ENCODE measurements around the gene CASZ1. TPM values are rescaled to one million over a fixed set of nuclear protein-coding genes. Genes with fewer than 3 reads are reported as not detected.

The CASZ1 gene
- total and polyA plus RNA-seq, 9 of the 15 experiments (the other 6 are each of a cell fraction or from before 2014, with no cell fraction given) = 0.01 to 4.0 (median 0.76) TPM; not detected in 1

DNA sequence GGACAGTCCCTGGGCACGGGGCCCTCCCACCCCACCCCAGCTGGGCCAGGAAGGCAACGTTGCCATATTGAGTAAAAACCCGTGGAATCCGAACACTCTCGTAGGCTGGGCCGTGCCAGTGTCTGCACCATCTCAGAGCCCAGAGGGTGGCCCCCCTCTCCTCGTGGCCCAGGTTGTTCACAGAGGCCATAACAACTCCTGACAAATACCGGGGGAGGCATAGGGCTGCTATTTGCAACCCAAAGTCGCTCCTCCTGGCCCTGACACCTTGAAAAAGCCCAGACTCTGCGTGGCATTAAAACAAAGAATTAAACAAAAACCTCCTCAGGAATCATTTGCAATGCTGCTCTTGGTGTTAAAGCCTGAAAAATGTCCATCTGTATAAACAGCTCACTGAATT is 141.4 kb downstream of the CASZ1 start:
- Histone ChIP-seq H3K79me2 (ENCODE audit: control insufficient read depth, insufficient read depth, low read length) (no peaks in the 10 kb centered on the region), H3K27me3 (ENCODE audit: control insufficient read depth in 2 of 2, insufficient read depth in 2 of 2, low read length in 2 of 2) (peaks cover 51 to 87% of the 10 kb centered on the region in 2 experiments), H4K20me1 (replicated peaks; ENCODE audit: control insufficient read depth, insufficient read depth, low read length) (peaks cover 24% of the 10 kb centered on the region), H3K9me1 (ENCODE audit: control insufficient read depth, insufficient read depth, low read length) (no peaks in the 10 kb centered on the region), H3K36me3 (ENCODE audit: control insufficient read depth, insufficient read depth, low read length) (no peaks in the 10 kb centered on the region), H3K4me2 (ENCODE audit: insufficient read depth, low read length) (no peak overlapping the region), H3K4me1 (replicated peaks in 1 of 2; ENCODE audit: control insufficient read depth in 2 of 2, insufficient read depth in 2 of 2, low read length in 2 of 2) (peaks cover 0 to 69% of the 10 kb centered on the region in 2 experiments; a peak in 2 of 5 replicates), H2AFZ (ENCODE audit: low read depth, low read length) (no peak overlapping the region), H3K27ac (ENCODE audit: extremely low read depth, low read depth, low read length) (no peak overlapping the region), H3K4me3 (no peak overlapping the region), H3K9me3 (replicated peaks; ENCODE audit: control insufficient read depth, insufficient read depth, low read depth, low read length) (no peaks in the 10 kb centered on the region), H3K9ac (ENCODE audit: insufficient read depth in 1 of 2, low read depth in 2 of 2, low read length in 2 of 2) (no peak overlapping the region)
- FAIRE-seq = no peak
- no TSS peak for BruUV-seq (replicated peaks)
- WGBS (ENCODE audit: insufficient coverage, low coverage, missing lambda C conversion rate) = 4% methylated on average over 10 of the region's 10 CpGs
- ChIA-PET CTCF (ENCODE audit: low intra/inter-chr PET ratio) (no interaction called here), POLR2A (interaction anchor here (0.6 kb wide), 1 partner anchor 398 kb away, joined by 3 read pairs; no protein-coding TSS in a partner anchor)
- in situ Hi-C loops (cut with MboI) (no loop called here), intact Hi-C loops (cut with micrococcal nuclease) (no loop called here)
- DNase-seq (ENCODE audit: extremely low read depth in 1 of 4, low spot score in 3 of 4) = no peak
- TF ChIP-seq, protein P1, sequence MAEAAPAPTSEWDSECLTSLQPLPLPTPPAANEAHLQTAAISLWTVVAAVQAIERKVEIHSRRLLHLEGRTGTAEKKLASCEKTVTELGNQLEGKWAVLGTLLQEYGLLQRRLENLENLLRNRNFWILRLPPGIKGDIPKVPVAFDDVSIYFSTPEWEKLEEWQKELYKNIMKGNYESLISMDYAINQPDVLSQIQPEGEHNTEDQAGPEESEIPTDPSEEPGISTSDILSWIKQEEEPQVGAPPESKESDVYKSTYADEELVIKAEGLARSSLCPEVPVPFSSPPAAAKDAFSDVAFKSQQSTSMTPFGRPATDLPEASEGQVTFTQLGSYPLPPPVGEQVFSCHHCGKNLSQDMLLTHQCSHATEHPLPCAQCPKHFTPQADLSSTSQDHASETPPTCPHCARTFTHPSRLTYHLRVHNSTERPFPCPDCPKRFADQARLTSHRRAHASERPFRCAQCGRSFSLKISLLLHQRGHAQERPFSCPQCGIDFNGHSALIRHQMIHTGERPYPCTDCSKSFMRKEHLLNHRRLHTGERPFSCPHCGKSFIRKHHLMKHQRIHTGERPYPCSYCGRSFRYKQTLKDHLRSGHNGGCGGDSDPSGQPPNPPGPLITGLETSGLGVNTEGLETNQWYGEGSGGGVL (CRISPR knock-in tag; IDR thresholded peaks at IDR 0.05) = no peak
- no peak for TF ChIP-seq SNIP1 (IDR thresholded peaks at IDR 0.05; ENCODE audit: low read depth)
- no peak for TF ChIP-seq SLC30A9 (CRISPR knock-in tag; IDR thresholded peaks at IDR 0.05)
- TF ChIP-seq SPI1 (IDR thresholded peaks at IDR 0.05; ENCODE audit: borderline replicate concordance, low read depth, low read length) = no peak
- no peak for TF ChIP-seq DNMT1 (IDR thresholded peaks at IDR 0.05)
- TF ChIP-seq ATF7 (IDR thresholded peaks at IDR 0.05) = no peak
- no peak for TF ChIP-seq SMAD1 (IDR thresholded peaks at IDR 0.05; ENCODE audit: low read depth, low read length, partially characterized antibody)
- TF ChIP-seq XRCC5 (IDR thresholded peaks at IDR 0.05; ENCODE audit: low read depth, low read length) = no peak
- TF ChIP-seq, protein P2, sequence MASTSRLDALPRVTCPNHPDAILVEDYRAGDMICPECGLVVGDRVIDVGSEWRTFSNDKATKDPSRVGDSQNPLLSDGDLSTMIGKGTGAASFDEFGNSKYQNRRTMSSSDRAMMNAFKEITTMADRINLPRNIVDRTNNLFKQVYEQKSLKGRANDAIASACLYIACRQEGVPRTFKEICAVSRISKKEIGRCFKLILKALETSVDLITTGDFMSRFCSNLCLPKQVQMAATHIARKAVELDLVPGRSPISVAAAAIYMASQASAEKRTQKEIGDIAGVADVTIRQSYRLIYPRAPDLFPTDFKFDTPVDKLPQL (IDR thresholded peaks at IDR 0.05; ENCODE audit: extremely low read depth, insufficient read length) = no peak
- no peak for TF ChIP-seq ILF3 (IDR thresholded peaks at IDR 0.05; ENCODE audit: borderline replicate concordance)
- TF ChIP-seq HDAC2 (IDR thresholded peaks at IDR 0.05) = no peak
- TF ChIP-seq, protein P3, sequence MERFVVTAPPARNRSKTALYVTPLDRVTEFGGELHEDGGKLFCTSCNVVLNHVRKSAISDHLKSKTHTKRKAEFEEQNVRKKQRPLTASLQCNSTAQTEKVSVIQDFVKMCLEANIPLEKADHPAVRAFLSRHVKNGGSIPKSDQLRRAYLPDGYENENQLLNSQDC (CRISPR knock-in tag; IDR thresholded peaks at IDR 0.05) = no peak
- no peak for TF ChIP-seq TEAD2 (tag; IDR thresholded peaks at IDR 0.05)
- TF ChIP-seq ZNF253 (CRISPR knock-in tag; conservative IDR thresholded peaks at IDR 0.05) = no peak
- no peak for TF ChIP-seq MEF2D (tag; conservative IDR thresholded peaks at IDR 0.05; ENCODE audit: low read depth)
- TF ChIP-seq RBM17 (IDR thresholded peaks at IDR 0.05; ENCODE audit: borderline replicate concordance, low read depth, low read length) = no peak
- TF ChIP-seq ZNF143 (CRISPR knock-in tag; IDR thresholded peaks at IDR 0.05) = no peak
- TF ChIP-seq, protein P4, sequence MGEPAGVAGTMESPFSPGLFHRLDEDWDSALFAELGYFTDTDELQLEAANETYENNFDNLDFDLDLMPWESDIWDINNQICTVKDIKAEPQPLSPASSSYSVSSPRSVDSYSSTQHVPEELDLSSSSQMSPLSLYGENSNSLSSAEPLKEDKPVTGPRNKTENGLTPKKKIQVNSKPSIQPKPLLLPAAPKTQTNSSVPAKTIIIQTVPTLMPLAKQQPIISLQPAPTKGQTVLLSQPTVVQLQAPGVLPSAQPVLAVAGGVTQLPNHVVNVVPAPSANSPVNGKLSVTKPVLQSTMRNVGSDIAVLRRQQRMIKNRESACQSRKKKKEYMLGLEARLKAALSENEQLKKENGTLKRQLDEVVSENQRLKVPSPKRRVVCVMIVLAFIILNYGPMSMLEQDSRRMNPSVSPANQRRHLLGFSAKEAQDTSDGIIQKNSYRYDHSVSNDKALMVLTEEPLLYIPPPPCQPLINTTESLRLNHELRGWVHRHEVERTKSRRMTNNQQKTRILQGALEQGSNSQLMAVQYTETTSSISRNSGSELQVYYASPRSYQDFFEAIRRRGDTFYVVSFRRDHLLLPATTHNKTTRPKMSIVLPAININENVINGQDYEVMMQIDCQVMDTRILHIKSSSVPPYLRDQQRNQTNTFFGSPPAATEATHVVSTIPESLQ (CRISPR knock-in tag; IDR thresholded peaks at IDR 0.05) = no peak
- ATAC-seq = no peak
